ENCODE data around the gene GRIK4. TPM values are rescaled to one million over a fixed set of nuclear protein-coding genes. Genes with fewer than 3 reads are reported as not detected.

Gene GRIK4
- total RNA-seq, 1 donor from 2014 or later = 0.89 TPM

DNA sequence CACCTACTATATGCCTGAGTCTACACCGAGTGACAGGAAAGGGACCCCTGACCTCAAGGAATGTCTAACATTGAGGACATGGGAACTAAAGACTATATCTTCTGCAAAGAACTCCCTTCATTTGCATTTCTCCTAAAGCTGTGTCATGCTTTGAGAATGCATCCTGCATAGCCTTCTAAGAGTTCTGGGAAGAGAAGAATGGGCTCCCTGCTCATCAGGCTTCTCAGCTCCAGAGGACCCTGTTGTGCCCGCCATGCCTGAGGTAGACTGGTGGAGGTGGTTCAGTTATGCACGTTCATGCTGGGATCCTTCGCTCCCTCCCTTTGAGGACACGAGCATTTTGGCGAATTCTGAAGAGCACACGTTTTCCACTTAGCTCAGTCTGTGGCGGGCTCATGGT lies 63.3 kb downstream of the GRIK4 start:
- Mint-ChIP-seq H3K4me1 (no peaks in the 10 kb centered on the region), H3K9me3 (no peaks in the 10 kb centered on the region), H3K4me3 (no peak overlapping the region), H3K27ac (ENCODE audit: unreplicated experiment) (no peak overlapping the region), H3K27me3 (ENCODE audit: low read depth) (peaks cover 14% of the 10 kb centered on the region), H3K36me3 (ENCODE audit: low read depth) (no peaks in the 10 kb centered on the region)
- TF ChIP-seq, protein P1, sequence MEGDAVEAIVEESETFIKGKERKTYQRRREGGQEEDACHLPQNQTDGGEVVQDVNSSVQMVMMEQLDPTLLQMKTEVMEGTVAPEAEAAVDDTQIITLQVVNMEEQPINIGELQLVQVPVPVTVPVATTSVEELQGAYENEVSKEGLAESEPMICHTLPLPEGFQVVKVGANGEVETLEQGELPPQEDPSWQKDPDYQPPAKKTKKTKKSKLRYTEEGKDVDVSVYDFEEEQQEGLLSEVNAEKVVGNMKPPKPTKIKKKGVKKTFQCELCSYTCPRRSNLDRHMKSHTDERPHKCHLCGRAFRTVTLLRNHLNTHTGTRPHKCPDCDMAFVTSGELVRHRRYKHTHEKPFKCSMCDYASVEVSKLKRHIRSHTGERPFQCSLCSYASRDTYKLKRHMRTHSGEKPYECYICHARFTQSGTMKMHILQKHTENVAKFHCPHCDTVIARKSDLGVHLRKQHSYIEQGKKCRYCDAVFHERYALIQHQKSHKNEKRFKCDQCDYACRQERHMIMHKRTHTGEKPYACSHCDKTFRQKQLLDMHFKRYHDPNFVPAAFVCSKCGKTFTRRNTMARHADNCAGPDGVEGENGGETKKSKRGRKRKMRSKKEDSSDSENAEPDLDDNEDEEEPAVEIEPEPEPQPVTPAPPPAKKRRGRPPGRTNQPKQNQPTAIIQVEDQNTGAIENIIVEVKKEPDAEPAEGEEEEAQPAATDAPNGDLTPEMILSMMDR (conservative IDR thresholded peaks at IDR 0.05) = no peak
- DNase-seq (ENCODE audit: low read depth, low spot score) = no peak

DNA sequence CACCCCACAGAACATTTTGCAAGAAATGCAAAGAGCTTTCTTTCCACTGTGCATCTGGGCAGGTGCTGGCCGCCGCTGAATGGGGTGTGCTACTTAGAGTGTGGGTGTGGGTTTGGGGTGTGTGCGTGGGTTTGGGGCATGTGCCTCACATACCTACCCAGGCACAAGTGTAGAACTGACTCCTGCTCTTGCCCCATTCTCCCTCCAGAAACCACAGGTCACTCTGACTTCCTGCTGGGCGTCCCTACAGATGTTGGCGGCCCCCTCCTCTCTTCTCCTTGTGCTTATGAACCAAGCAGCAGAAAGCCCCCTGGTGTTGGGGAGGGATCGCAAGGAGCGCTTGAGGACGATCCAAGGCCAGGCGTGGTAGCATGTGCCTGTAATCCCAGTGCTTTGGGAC lies 63.9 kb downstream of the GRIK4 start:
- TF ChIP-seq, protein P1 (conservative IDR thresholded peaks at IDR 0.05) = no peak
- Mint-ChIP-seq H3K27me3 (ENCODE audit: low read depth) (peaks cover 14% of the 10 kb centered on the region), H3K27ac (ENCODE audit: unreplicated experiment) (no peak overlapping the region), H3K4me1 (no peaks in the 10 kb centered on the region), H3K9me3 (no peaks in the 10 kb centered on the region), H3K36me3 (ENCODE audit: low read depth) (no peaks in the 10 kb centered on the region), H3K4me3 (no peak overlapping the region)
- DNase-seq (ENCODE audit: low read depth, low spot score) = no peak

DNA sequence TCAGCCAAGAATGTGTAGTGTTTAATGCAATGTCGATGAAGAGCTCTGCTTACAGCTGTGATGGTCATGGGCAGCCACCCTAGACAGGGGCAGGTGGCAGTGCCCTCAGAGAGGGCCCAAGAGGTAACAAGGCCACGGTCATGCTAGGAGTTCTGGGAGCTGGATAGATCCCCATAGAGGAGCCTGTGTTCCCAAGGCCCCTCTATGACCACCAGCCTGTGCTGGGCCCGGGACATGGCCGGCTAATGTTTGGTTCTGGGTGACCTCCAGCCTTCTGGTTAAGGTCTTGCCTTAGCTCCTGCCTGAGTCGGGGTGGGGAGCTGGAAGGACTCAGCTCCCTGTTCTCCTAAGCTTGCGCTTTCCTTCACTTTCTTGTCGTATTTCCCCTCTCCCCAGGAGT lies 65.1 kb downstream of the GRIK4 start:
- H3K27ac Mint-ChIP-seq (ENCODE audit: unreplicated experiment) = no peak overlapping the region
- H3K9me3 Mint-ChIP-seq = no peaks in the 10 kb centered on the region
- H3K4me3 Mint-ChIP-seq = no peak overlapping the region
- TF ChIP-seq, protein P1 (conservative IDR thresholded peaks at IDR 0.05) = no peak
- peaks cover 18% of the 10 kb centered on the region for H3K27me3 Mint-ChIP-seq (ENCODE audit: low read depth)
- DNase-seq (ENCODE audit: low read depth, low spot score) = no peak
- H3K4me1 Mint-ChIP-seq = no peaks in the 10 kb centered on the region
- no peaks in the 10 kb centered on the region for H3K36me3 Mint-ChIP-seq (ENCODE audit: low read depth)

DNA sequence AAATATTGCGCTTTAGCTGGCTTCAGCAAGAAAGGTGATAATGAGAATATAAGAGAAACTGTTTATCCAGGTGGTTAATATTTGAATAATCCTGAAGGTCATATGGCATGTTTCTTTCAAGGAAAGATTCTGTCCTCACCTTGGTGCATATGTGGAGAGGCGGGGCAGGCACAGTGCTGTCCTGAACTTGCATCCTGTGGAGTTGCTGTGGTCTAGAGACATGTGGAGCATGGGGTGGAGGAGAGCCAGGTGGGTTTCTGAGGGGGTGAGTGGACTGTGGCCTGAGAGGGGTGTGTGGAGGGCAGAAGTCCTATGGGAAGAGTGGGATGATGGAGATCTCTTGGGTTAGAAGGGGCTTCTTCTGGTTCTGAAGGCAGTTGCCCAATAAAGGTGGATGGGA lies 65.5 kb downstream of the GRIK4 start:
- Mint-ChIP-seq H3K27me3 (ENCODE audit: low read depth) (peaks cover 18% of the 10 kb centered on the region), H3K36me3 (ENCODE audit: low read depth) (no peaks in the 10 kb centered on the region), H3K4me1 (no peaks in the 10 kb centered on the region), H3K9me3 (no peaks in the 10 kb centered on the region), H3K4me3 (no peak overlapping the region), H3K27ac (ENCODE audit: unreplicated experiment) (no peak overlapping the region)
- TF ChIP-seq, protein P1 (conservative IDR thresholded peaks at IDR 0.05) = no peak
- DNase-seq (ENCODE audit: low read depth, low spot score) = no peak

- Mint-ChIP-seq H3K4me1 (no peaks in the 10 kb centered on the region), H3K4me3 (no peak overlapping the region), H3K27ac (ENCODE audit: unreplicated experiment) (no peak overlapping the region), H3K27me3 (ENCODE audit: low read depth) (peaks cover 18% of the 10 kb centered on the region), H3K9me3 (no peaks in the 10 kb centered on the region), H3K36me3 (ENCODE audit: low read depth) (no peaks in the 10 kb centered on the region)
- no peak for DNase-seq (ENCODE audit: low read depth, low spot score)
- TF ChIP-seq, protein P1 (conservative IDR thresholded peaks at IDR 0.05) = no peak
Measured at GRCh38 chr11:120577624-120578363, 66.2 kb downstream of the GRIK4 start.
